Medulla oblongata (tissue), 1 donor: Measurements from ENCODE around the gene KHNYN.
"Not testable (repeated sequence)": the region's sequence is repeated elsewhere in the genome, so short reads cannot be mapped to it uniquely, and the experiment has no call there.

Source experiments
- DNase-seq: peaks from one replicate; pipeline ENCODE4 v3.0.0-alpha.2; 2015; ENCODE audit errors: extremely low spot score

The KHNYN gene

DNA sequence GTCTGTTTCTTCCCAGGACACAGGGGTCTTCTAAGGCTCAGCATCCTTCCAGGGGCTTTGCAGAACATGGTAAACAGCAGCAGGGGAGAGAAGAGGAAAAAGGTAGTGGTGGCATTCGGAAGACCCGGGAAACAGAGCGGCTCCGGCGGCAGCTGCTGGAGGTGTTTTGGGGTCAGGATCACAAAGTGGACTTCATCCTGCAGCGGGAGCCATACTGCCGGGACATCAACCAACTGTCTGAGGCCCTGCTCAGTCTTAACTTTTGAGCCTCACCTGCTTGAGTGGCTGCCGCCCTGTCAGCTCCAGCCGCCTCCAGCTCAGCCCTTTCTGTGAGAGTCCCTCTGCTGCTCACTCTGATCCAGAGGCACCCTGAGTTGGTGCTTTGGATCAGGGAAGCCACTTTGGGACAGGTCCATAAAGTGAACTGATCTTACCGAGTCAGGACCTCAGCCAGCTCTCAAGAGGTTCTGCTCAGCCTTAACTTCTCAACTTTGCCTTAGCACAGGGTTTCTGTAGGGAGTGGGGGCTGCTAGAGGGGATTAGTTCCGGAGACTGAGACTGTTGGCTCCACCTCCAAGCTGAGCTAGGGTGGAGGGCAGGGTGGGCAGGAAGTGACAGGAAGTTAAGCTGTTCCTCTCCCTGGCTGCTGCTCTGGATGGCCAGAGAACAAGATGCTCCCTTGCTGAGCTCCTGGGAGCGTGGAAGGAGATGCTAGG, 7.4 kb downstream of the KHNYN start:
- no peak for DNase-seq

DNA sequence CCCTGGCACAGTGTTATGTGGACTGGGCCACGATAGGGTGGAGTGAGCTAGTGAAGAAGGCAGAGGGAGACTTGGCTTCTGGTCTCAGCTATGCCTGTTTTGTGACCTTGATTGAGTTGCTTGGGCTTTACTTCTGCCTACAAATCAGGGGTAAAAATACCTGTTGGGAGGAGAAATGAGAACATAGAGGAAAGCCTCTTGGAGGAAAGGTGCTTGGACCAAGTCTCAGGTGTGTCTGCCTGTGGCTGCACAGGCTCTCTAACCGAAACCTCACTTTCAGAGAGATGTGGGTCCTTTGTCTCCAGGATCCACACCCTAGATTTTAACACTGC, 7.9 kb downstream of the KHNYN start:
- DNase-seq: no peak

DNA sequence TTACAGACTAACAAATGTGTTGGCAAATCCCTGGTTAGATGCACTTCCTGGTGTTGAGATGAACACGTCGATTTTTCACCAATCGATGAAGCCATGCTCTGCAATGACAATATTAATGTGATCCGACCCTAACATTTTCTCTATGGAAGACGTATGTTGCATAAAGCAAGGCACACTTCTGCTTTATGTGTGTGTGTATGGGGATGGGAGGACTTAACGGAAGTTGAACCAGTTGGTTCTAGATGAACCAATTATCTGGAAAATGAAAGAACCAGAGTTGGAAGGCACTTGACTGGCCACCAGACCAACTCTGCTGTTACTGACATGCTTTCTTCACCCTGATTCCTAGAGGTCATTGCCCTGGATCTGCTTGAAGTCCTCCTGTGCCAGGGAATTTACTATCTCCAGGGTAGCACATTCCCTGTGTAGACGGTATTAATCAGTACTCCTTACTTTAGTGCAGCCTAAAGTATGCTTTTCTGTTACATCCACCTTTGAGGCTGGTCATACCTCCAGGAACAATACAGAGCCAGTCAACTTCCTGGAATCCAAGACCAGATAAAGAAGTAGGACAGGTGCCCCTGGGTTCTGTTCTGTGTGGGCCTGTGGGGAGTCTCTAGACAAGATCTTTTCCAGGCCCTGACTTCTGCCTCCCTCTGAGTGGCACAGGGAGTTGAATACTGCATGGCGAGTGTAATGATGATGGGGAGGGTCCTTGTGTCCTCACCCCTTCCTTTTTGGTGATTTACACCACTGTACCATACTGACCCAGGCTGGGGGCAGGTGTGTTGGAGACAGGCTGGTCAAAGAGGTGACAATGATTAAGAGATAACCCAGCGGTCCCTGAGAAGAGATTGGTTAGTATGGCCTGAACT, 8.7 kb downstream of the KHNYN start:
- no peak for DNase-seq

DNA sequence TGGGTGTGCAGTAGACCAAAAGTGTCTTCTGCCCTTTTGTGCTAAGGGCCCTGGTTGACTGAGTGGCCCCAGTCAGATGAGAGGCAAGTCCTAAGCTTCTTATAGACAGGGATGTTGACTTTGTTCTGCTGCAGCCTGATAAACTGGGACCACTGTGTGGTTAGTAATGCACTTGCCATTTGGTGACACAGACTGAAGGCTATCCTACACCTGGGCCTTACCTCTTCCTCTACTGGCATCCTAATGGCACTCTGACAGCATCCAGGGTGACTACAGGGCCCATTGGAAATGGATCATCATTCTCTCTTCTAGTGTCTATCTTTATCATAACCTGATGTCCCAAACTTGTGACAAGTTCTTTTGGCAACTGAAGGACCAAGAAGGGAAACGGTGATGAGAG, 9.5 kb downstream of the KHNYN start:
- DNase-seq: no peak

DNA sequence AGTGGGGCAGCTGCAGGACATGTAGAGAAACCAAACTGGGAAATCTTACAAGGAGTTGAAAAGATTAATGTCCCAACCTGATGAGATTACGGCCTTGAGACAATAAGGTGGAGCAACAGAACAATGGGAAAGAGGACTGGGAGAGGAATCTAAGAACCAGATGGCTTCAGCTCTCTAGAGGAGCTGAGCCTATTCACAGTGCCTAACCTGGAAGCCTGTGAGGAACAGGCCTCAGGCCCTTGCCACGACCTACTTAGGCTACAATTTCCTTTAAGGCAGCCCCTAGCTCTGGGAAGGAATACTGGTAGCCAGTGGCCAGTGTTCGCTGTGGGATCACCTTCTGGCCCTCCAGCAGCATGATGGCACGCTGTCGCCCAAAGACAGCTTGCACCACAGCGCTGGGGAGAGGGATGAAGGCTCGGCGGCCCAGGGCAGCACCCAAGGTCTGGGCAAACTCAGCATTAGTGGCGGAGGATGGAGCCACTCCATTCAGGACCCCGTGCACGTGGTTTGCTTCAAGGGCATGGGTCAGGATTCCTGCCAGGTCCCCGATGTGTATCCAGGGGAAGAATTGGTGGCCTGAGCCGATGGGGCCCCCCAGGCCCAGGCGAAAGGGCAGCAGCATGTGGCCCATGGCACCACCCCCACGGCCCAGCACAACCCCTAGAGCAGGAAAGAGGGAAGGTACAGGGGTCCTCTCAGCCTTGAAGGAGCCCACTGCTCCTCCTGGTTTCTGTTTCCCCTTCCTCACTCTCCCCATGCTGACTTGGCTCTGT, 10.3 kb downstream of the KHNYN start:
- DNase-seq: no peak

DNA sequence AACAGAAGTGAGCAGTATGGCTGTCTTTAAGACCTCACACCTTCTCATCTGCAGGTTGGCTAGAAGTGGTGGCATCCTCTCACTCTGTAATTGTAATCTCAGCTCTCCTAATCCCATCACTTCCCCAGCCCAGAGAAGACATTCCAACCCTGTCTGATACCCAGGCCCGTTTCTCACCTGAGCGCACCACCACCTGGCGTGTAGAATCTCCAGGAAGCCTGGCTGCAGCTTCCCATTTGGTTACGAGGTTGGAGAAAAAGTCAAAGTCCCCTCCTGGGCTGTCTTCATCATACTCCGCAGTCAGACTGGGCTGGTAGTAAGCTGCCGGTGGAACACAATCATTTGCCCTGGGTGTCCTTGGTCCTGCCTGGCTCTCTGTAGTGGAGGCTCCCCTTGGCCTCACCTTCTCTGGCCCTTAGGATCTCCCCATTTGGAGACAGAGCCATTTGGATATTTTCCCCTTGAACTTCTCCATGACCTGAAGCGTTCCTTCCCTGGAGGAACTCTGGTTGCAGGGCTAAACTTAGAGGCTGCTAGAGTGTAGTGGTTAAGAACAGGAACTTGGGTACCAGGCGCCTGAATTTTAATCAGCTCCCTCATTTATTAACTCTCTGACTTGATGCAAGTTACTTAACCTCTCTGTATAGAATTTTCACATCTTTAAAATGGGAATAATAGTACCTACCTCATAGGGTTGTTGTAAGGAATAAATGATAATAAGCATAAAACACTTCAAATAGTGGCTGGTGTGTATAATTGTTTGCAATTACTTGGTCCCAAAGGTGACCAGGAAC, 11.0 kb downstream of the KHNYN start:
- no peak for DNase-seq

DNA sequence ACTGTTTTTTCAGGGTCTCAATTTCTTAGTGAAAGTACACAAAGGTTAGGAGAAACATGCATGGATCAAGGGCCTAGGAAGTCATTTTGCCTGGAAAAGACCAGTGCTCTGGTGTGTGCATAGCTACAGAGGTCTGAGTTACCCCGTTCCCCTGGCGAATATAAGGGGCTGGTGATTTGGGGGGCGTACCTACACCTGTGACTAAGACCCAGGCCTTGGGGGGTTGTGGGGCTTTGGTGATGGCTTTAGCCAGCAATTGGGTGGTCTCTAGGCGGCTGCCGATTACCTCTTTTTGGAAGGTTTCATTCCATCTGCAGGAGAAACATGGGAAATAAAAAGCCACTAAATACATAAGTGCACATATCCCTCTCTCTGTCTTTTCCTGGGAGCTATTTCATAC, 11.7 kb downstream of the KHNYN start:
- DNase-seq: no peak

DNA sequence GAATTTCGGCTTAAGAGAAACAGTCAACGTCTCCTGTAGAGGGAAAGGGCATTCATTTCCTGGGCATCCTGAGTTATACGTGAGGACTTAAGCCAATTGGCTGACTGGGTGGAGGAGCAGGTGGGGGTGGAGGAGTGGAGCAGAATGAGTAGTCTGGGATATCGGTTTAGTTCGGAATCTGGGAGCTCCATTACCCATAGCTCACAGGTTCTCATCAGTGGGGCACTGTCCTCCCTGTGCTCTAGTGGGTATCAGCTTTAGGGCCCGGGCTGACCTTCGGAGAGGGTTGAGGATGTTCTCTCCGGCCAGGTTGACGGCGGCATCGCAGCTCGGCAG, 12.1 kb downstream of the KHNYN start:
- no peak for DNase-seq

DNA sequence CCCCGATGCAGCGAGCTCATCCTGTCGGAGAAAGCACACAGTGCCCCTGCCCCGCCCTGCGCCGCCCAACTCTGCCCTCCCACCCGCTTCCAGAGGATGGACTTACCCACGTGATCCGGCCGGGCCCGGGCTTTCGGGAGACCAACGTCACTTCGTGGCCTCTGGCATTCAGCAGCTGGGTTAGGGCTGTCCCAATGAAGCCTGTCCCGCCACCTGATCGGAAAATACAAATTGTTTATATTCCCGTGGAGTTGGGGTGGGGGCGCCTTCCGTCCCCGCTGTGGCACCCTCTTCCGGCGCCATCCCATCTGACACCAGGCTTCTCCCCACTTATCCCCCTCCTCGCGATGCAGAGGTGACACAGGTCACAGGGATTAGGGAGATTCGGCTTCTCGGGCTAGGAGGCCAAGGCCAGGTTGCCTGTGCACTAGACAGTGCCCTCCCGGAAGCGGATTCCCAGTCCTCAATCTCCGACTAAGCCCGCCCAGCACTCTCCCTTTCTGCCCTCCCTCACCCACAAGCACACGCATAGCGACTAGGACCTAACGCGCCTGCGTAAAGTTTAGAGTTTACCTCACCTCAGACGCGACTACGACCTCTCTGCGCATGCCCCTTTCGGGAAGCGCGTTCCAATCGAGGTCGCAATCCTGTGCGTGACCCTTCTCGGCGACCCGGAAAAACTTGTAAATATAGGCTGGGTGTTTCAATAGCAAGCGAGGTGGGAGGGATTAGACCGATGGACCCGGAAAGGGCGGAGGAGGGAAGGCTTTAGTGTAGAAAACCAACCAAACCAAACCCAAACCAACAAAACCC, 12.7 kb downstream of the KHNYN start, which contains the start of gene SDR39U1:
Gene SDR39U1, minus strand, starts transcription at position 537 of the 813 bp plus-strand sequence. Its CDS starts 7 bp downstream, at position 530.
- peak; percentile 99 for DNase-seq

DNA sequence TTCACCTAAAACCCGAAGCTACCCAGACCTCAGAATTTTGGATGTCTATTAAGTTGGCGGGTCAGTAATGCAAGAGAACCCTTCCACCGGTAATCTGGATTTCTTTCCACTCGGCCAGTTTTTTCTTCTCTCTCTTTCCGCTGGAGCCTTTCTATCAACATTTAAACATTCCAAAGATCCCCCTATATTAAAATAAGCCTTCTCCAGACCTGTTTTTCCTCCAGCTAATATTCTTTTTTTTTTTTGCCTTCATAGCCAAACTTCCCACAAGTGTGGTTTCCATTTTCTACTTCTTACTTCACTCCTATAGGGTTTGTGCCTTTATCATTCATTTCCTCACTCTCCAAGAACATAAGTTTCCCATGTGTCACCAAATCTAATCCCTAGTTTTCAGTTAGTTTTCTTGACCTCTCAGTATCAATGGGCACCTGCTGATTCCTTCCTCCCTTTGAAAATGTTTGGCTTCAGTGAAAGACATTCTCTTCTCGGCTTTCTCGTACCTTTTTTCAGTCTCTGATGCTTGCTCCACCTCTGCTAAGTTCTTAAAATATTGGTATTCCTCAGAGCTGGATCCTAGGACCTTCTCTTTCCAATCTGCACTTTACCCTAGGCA, 13.4 kb downstream of the KHNYN start:
- no peak for DNase-seq

DNA sequence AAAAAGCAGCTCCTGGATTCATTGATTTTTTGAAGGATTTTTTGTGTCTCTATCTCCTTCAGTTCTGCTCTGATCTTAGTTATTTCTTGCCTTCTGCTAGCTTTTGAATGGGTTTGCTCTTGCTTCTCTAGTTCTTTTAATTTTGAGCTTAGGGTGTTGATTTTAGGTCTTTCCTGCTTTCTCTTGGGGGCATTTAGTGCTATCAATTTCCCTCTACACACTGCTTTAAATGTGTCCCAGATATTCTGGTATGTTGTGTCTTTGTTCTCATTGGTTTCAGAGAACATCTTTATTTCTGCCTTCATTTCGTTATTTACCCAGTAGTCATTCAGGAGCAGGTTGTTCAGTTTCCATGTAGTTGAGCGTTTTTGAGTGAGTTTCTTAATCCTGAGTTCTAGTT, 21.1 kb downstream of the KHNYN start:
- DNase-seq: not testable (repeated sequence)

DNA sequence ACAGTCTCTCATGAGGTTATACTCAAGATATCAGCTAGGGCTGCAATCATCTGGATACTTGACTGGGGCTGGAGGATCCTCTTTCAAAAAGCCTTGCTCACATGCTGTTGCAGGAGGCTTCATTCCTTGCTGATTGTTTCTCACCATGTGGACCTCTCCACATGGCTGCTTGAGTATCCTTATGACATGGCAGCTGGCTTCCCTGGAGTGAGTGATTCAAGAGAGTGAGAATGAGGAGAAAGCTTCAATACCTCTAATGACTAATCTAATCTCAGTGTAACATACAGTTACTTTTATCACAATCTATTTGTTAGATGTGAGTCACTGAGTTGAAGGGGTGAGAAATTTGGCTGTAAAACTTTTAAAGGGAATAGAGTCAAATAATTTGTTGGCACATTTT, 27.2 kb downstream of the KHNYN start:
- no peak for DNase-seq

DNA sequence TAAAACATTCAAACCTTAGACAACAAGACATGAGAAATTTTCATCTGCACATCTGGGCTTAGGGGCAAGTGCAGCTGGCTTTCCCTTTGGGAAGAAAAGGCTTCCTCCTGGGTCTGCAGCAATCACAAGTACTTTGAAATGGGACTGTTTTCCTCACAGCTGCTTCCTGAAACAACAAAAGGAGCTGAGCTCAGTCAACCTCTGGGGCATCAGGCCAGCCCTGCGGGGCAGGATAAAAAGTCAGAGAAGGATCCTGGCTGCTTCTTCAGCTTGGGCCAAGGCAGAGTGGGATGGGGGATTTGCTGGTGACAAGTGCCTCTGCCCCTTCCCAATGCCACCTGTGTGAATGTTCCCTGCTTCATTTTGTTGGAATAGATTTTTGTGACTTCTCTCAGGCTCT, 29.0 kb downstream of the KHNYN start:
- DNase-seq: no peak

DNA sequence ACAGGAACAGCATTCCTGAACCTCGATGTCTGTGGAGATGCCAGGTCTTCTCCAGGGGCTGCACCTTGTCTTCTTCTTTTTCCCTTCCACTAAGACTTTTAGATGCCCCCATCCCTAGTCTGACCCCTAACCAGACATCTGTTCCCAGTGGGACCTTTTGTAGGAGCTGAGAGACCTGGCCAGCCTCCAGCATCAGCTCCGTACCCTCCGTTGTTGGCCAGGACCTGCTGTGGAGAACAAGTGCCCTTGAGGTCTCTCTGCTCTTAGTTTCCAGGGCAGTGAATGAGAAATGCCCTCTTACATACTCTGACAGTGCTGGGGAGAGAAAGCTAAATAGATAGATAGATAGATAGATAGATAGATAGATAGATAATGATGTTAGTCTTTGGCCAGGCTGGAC, 29.6 kb downstream of the KHNYN start:
- DNase-seq: no peak

DNA sequence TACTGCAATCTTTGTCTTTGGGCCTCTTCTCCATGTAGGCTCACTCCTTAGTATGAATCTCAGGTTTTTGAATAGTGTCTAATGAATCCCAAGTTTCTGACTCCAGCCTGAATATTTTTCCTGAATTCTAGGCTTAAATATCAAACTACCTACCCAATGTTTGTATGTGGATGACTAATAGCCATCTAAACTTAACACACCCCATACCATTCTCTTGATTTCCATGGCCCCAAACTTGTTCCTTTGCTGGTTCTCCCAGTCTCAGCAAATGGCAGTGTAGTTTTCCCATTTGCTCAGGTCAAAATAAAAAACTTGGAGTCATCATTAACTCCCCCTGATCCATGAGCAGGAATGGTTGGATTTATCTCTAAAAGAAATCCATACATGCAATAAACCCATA, 31.6 kb downstream of the KHNYN start:
- DNase-seq: no peak

DNA sequence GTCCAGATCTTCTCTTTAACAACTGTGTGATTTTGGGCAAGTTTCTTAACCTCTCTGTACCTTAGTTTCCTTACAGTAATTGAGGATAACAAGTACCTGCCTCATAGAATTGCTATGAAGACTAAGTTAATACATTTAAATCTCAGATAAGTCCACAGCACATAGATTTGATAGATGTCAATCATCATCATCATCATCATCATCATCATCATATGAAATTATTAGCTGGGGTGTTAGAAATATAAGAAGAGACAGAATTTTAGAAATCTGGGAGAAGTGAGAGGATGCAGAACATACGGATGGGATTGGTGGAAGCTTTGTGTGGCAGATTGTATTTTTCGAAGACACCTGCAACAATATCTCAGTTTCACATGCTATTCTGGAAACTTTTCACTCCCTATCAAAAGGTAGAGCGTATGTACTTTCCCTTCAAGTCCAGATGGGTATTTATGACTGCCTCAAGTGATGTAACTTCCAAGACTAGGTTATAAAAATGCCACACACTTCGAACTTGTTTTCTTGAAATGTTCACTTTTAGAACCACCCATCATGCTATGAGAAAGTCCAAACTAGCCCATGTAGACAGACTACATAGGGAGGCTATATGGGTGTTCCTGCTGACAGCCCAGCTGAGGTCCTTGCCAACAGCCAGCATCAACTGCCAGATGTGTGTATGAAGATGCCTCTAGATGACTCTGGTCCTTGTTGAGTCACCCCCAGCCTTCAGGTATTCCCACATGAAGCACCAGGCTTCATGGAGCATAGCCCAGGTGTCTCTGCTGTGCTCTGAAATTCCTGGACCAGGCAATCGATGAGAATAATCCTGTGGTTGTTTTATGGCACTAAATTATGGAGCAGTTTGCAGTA, 33.5 kb downstream of the KHNYN start:
- DNase-seq: no peak

DNA sequence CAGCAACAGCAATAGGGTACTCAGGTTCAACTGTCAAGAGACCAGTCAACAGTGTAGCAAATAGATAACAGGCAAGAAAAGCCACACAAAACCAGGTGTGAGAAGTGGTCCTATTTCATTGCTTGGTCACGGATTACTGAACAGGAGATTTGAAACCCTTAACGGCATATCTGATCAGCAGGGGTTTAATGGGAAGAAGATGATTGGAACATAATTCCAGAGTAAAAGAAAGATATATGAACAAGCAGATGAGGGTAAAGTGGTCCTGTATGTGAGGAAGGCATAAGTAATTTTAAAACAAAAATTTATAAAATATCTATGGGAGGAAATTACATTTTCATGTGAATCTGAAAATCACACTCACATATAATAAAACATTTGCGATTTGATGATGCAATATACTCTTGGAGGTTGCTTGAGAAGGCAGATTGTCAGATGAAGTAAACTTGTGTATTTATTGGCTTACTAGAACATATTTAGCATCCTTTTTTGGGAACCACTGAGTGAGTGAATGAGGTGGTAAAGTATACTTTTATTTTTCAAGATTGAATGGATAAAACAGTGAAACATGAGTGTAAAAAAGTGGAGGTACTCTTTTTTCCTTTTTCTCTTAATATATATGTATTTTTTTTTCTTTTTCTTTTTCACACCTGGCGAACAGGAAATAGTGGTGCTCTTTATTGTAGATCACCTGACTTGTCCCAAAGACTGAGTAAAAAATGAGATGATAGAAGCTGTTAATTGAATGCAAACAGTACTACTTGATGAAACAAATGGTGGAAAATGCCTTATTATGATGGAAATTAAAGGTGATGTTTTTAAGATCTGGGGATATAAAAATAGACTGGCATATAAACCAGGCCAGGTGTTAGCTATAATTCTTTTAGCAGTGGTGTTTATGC, 34.4 kb downstream of the KHNYN start:
- no peak for DNase-seq

DNA sequence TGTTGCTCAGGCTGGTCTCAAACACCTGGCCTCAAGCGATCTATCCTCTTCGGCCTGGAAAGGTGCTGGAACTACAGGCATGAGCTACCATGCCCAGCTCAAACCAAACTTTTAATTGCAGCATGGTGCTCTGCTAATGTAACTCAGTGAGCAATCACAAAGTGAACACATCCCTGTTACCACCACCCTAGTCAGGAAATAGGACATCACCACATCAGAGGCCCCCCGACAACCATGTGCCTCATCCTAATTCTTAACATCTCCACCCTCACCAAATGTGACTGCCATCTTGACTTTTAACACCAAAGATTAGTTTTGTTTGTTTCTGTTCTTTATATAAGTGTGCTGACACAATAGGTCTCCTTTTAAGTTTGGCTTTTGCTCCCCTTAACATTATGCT, 35.6 kb downstream of the KHNYN start:
- no peak for DNase-seq
